Osteocyte (in vitro differentiated cells): Measurements from ENCODE around the gene GJA3. TPM values are rescaled to one million over a fixed set of nuclear protein-coding genes. Genes with fewer than 3 reads are reported as not detected.

Experiments
- DNase-seq: peaks from one replicate; pipeline ENCODE4 v3.0.0; 2021; ENCODE audit warnings: mixed read lengths; ENCODE audit not compliant: unreplicated experiment; ENCODE audit errors: extremely low spot score
- H3K27ac Mint-ChIP-seq: one replicate; pipeline ENCODE4 v1.8.0; 2021; ENCODE audit warnings: mild to moderate bottlenecking, mixed read lengths; ENCODE audit not compliant: unreplicated experiment
- H3K27me3 Mint-ChIP-seq: one replicate; pipeline ENCODE4 v1.8.0; 2021; ENCODE audit warnings: mixed read lengths; ENCODE audit not compliant: unreplicated experiment
- H3K36me3 Mint-ChIP-seq: one replicate; pipeline ENCODE4 v1.8.0; 2021; ENCODE audit warnings: mixed read lengths; ENCODE audit not compliant: unreplicated experiment
- H3K4me1 Mint-ChIP-seq: one replicate; pipeline ENCODE4 v1.8.0; 2021; ENCODE audit warnings: mixed read lengths; ENCODE audit not compliant: unreplicated experiment
- H3K4me3 Mint-ChIP-seq: one replicate; pipeline ENCODE4 v1.8.0; 2021; ENCODE audit warnings: mild to moderate bottlenecking, moderate library complexity, mixed read lengths; ENCODE audit not compliant: unreplicated experiment
- H3K9me3 Mint-ChIP-seq: one replicate; pipeline ENCODE4 v1.8.0; 2021; ENCODE audit warnings: mixed read lengths; ENCODE audit not compliant: unreplicated experiment
- total RNA-seq: library from RNA; stranded (reverse); gene quantifications from 2 replicates; pipeline ENCODE4 v1.2.1, GENCODE V29; 2021
- TF ChIP-seq, protein P1 (sequence below): fragments of 200-600 bp; sonication (generic); IDR thresholded peaks from 2 replicates; pipeline ENCODE4 v1.5.0; 2021; ENCODE audit warnings: antibody characterized with exemption, mild to moderate bottlenecking, moderate library complexity

GJA3 gene
- total RNA-seq, 1 donor from 2014 or later, result not detected

DNA sequence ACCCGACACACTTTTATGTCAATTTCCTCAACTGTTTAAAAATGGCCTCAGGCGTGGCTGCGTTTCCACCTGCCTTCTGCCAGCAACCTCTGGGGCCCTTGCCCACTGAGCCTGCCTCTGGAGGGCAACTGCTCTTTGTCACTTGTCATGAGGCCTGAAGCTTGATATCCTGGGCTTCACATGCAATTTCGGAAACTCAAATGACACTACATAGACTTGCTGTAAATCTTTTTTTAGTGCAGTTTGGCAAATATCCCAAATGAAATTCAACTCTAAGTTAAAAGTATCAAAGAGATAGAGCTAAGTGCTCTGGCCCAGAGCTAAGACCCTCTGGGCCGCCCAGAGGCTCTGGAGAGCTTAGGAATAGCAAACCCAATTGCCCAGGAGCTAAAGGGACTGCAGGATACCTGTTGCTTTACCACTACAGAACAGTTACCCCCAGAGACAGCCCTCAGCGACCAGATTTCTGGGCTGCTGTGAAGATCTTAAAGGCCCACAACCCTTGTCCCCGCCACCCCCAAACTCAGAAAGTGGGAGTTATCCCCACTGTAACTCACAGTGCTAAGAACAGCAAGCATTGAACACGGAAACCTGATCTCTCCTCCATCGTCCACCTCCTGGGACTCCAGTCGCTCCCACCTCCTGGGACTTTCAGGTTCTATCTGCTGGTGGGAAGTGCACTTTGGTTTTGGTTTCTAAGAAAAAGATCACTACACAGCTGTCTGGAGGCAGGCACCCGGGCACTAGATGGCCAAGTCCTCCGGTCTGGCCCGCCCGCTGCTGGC lies 19.4 kb downstream of the GJA3 start:
- Mint-ChIP-seq H3K27me3 (peaks cover 43% of the 10 kb centered on the region), H3K4me1 (no peaks in the 10 kb centered on the region), H3K27ac (no peak overlapping the region), H3K4me3 (no peak overlapping the region), H3K9me3 (no peaks in the 10 kb centered on the region), H3K36me3 (no peaks in the 10 kb centered on the region)
- peak; percentile 19 for DNase-seq
- TF ChIP-seq, protein P1, sequence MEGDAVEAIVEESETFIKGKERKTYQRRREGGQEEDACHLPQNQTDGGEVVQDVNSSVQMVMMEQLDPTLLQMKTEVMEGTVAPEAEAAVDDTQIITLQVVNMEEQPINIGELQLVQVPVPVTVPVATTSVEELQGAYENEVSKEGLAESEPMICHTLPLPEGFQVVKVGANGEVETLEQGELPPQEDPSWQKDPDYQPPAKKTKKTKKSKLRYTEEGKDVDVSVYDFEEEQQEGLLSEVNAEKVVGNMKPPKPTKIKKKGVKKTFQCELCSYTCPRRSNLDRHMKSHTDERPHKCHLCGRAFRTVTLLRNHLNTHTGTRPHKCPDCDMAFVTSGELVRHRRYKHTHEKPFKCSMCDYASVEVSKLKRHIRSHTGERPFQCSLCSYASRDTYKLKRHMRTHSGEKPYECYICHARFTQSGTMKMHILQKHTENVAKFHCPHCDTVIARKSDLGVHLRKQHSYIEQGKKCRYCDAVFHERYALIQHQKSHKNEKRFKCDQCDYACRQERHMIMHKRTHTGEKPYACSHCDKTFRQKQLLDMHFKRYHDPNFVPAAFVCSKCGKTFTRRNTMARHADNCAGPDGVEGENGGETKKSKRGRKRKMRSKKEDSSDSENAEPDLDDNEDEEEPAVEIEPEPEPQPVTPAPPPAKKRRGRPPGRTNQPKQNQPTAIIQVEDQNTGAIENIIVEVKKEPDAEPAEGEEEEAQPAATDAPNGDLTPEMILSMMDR, result no peak

DNA sequence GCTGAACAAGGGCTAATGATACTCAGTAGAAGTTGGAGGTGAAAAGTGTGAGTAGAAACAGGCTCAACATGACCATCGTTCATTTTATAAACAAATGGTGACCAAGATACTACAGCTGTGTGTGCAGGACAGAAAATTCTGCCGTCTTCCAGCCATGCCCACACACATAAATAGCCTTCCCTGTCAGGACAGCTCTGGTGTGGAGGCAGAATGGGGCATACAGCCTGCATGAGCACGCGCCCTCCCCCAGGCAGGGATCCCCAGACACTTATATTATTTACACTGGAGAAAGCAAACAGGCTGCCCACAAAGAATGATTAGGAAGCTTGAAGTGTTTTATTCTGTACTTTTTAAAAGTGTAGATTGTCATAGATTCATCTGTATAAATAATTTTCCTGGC lies 20.4 kb downstream of the GJA3 start:
- peaks cover 39% of the 10 kb centered on the region for H3K27me3 Mint-ChIP-seq
- TF ChIP-seq, protein P1, result no peak
- H3K4me1 Mint-ChIP-seq, result no peaks in the 10 kb centered on the region
- no peaks in the 10 kb centered on the region for H3K9me3 Mint-ChIP-seq
- H3K27ac Mint-ChIP-seq, result no peak overlapping the region
- no peaks in the 10 kb centered on the region for H3K36me3 Mint-ChIP-seq
- DNase-seq, result peak; percentile 46
- no peak overlapping the region for H3K4me3 Mint-ChIP-seq

DNA sequence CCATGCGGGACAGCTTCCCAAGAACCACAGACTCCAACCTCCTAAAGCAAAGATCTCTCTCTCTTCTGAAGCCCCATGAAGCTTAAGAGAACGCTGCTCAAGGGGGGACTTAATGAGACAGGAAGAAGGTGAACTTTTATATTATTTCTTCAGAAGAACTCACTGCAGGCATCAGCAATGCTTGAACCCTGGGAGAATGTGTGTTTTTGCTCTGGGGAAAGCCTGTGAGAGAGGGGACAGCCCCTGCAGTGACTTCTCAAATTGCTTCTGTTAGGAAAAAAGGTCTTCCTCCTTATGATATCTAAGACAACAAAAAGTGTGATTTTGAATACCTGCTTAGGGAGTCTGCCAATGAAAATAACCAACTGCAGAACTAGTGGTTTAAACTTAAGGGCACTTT lies 23.0 kb downstream of the GJA3 start:
- peaks cover 44% of the 10 kb centered on the region for H3K27me3 Mint-ChIP-seq
- H3K36me3 Mint-ChIP-seq, result no peaks in the 10 kb centered on the region
- no peak overlapping the region for H3K4me3 Mint-ChIP-seq
- H3K9me3 Mint-ChIP-seq, result no peaks in the 10 kb centered on the region
- peak; percentile 21 for DNase-seq
- no peaks in the 10 kb centered on the region for H3K4me1 Mint-ChIP-seq
- H3K27ac Mint-ChIP-seq, result no peak overlapping the region
- TF ChIP-seq, protein P1, result no peak

DNA sequence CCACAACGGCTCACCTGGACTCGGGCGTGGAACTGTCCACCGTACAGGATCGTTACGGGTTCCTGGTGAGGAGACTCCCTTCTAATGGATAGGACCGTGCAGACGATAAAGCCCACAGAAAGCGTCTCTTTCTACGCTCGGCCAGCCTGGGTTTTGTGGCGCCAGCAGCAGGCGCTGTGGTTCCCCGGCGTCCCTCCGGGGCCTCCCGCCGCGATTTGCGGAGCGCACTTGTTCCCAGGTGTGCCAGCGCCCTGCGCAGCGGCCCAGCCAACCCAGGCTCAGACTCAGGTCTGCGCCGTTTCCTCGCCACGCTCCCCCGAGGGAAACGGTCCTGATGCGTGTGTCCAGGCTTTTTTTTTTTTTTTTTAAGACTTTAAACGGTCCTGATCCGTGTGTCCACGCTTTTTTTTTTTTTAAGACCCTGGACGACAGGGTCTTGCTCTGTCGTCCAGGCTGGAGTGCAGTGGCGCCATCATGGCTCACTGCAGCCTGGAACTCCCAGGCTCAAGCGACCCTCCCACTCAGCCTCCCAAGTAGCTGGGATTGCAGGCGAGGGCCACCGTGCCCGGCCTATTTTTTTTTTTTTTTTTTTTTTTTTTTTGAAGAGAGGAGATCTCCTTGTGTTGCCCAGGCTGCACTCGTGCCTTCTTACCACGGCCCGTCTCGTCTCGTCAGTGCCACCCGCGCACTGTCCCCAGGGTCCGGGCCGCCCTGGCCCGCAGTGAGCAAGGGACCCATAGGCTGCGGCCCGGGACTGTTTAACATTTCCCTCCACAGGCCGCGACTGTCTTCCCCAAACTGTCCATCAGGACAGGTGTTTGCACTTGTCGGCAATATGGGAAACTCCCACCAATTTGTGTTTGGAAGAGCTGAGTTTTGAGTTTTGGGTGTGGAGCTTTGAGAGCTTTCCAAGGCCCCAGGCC lies 23.8 kb downstream of the GJA3 start:
- no peaks in the 10 kb centered on the region for H3K36me3 Mint-ChIP-seq
- TF ChIP-seq, protein P1, result no peak
- no peak overlapping the region for H3K4me3 Mint-ChIP-seq
- peaks cover 49% of the 10 kb centered on the region for H3K27me3 Mint-ChIP-seq
- no peaks in the 10 kb centered on the region for H3K4me1 Mint-ChIP-seq
- peak; percentile 75 for DNase-seq
- H3K9me3 Mint-ChIP-seq, result no peaks in the 10 kb centered on the region
- H3K27ac Mint-ChIP-seq, result no peak overlapping the region

DNA sequence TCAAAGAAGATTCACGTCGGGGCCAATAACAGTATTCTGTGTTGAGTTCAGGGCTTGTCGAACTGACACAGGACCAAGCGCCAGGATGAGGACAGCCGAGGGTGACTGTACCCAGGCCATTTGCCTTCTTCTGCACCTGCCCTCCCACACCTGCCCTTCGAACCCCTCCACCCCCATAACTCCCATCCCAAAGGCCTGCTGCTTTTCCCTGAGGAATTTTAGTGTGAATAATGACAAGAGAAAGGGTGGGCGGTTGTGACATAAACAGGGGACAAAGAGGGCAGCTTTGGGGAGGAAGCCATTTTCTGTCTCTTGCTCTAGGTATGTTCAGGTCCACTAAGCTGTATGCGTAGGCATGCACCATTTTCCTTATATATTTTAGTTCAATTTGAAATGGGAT lies 26.1 kb downstream of the GJA3 start:
- Mint-ChIP-seq H3K27me3 (peaks cover 41% of the 10 kb centered on the region), H3K4me3 (no peak overlapping the region), H3K36me3 (no peaks in the 10 kb centered on the region), H3K4me1 (no peaks in the 10 kb centered on the region), H3K9me3 (no peaks in the 10 kb centered on the region), H3K27ac (no peak overlapping the region)
- TF ChIP-seq, protein P1, result no peak
- DNase-seq, result no peak
